GM12878 (cell line): ENCODE results near the gene C1QC. TPM values are rescaled to one million over a fixed set of nuclear protein-coding genes. Genes with fewer than 3 reads are reported as not detected.

Source experiments
- ATAC-seq: fragments of 200-7000 bp; cut with Tn5 transposase; 3 replicates; pipeline ENCODE4 v1.9.1; 2020; ENCODE audit warnings: mild to moderate bottlenecking, moderate library complexity
- BruUV-seq: library from RNA; stranded (reverse); fragments of 400-500 nt; replicated peaks from 2 replicates; lab custom pipeline; 2021; lab: Mats Ljungman, UMichigan
- CTCF ChIA-PET: fragments of 300-600 bp; sonication (Branson Sonifier 250); formaldehyde crosslinking; extraction: SDS; loops from one replicate; lab custom pipeline; 2021; ENCODE audit warnings: inconsistent platforms; lab: Yijun Ruan, JAX
- POLR2A ChIA-PET: fragments of 350-600 bp; formaldehyde crosslinking; extraction: SDS; loops from one replicate; lab custom pipeline; 2021; ENCODE audit warnings: inconsistent platforms; lab: Charles Lee
- RAD21 ChIA-PET: fragments of 300-600 bp; sonication (Branson Sonifier 250); formaldehyde crosslinking; loops from one replicate; lab custom pipeline; 2023; ENCODE audit warnings: antibody characterized with exemption; ENCODE audit not compliant: unreplicated experiment; lab: Charles Lee
- SMC1A ChIA-PET: fragments of 300-600 bp; sonication (Branson Sonifier 250); formaldehyde crosslinking; loops from one replicate; lab custom pipeline; 2023; ENCODE audit not compliant: unreplicated experiment, uncharacterized antibody; lab: Charles Lee
- DNase-seq: peaks from one replicate; pipeline ENCODE4 v3.0.0-alpha.2; 2011; ENCODE audit warnings: low read depth, low spot score
- FAIRE-seq: peaks from 3 replicates; lab custom pipeline; 2011; peaks lifted over from hg19 to GRCh38; lab: Jason Lieb, UNC
- H2AFZ ChIP-seq: 2 replicates; pipeline ENCODE4 v1.6.0; 2011; ENCODE audit warnings: low read depth, low read length, control low read depth; ENCODE audit not compliant: control insufficient read depth
- H3K27ac ChIP-seq: 2 replicates; pipeline ENCODE4 v1.5.1; 2011; ENCODE audit warnings: control low read depth; ENCODE audit not compliant: control insufficient read depth, insufficient read depth
- H3K27me3 ChIP-seq, 2 experiments: replicated peaks in 1 of 2; 2 replicates each; pipeline versions ENCODE4 v1.6.0 to v1.6.1; 2011; ENCODE audit warnings: low read length in 1 of 2; ENCODE audit not compliant: control insufficient read depth in 2 of 2, insufficient read depth in 2 of 2
- H3K36me3 ChIP-seq, 2 experiments: 2 replicates each; pipeline ENCODE4 v1.5.1; 2011; ENCODE audit warnings: low read length in 1 of 2; ENCODE audit not compliant: control insufficient read depth in 2 of 2, insufficient read depth in 2 of 2
- H3K4me1 ChIP-seq: 2 replicates; pipeline ENCODE4 v1.6.1; 2011; ENCODE audit warnings: mild to moderate bottlenecking, low read length, moderate library complexity, mixed read lengths; ENCODE audit not compliant: control insufficient read depth, insufficient read depth
- H3K4me2 ChIP-seq: 2 replicates; pipeline ENCODE4 v1.6.0; 2011; ENCODE audit warnings: control low read depth; ENCODE audit not compliant: control insufficient read depth, insufficient read depth
- H3K4me3 ChIP-seq: fragments of 200-600 bp; sonication (generic); 2 replicates; pipeline ENCODE4 v1.5.1; 2016
- H3K79me2 ChIP-seq: 2 replicates; pipeline ENCODE4 v1.6.0; 2011; ENCODE audit warnings: low read length; ENCODE audit not compliant: control insufficient read depth, insufficient read depth
- H3K9ac ChIP-seq: 2 replicates; pipeline ENCODE4 v1.8.0; 2011; ENCODE audit warnings: low read length, control low read depth, mixed read lengths; ENCODE audit not compliant: control insufficient read depth, insufficient read depth
- H3K9me3 ChIP-seq: replicated peaks from 3 replicates; pipeline ENCODE4 v1.5.1; 2011; ENCODE audit warnings: mild to moderate bottlenecking, low read length; ENCODE audit not compliant: control insufficient read depth, insufficient read depth
- H4K20me1 ChIP-seq: 2 replicates; pipeline ENCODE4 v1.6.0; 2011; ENCODE audit not compliant: control insufficient read depth, insufficient read depth
- ATF3 ChIP-seq: IDR thresholded peaks from 2 replicates; pipeline ENCODE4 v1.6.1; 2011; ENCODE audit warnings: low read depth, mild to moderate bottlenecking, low read length, moderate library complexity, borderline replicate concordance; ENCODE audit errors: extremely low read depth
- E2F4 ChIP-seq: IDR thresholded peaks from 2 replicates; pipeline ENCODE4 v1.6.1; 2012; ENCODE audit warnings: low read depth, low read length, improper control_type of control experiment
- GABPA ChIP-seq: IDR thresholded peaks from 2 replicates; pipeline ENCODE4 v1.6.1; 2014; ENCODE audit warnings: antibody characterized with exemption, low read depth, mild to moderate bottlenecking, inconsistent platforms
- NBN ChIP-seq: fragments of 450-650 bp; IDR thresholded peaks from 2 replicates; pipeline ENCODE4 v1.6.1; 2016
- NFYA ChIP-seq: IDR thresholded peaks from 2 replicates; pipeline ENCODE4 v1.6.1; 2011; ENCODE audit warnings: low read depth, mild to moderate bottlenecking, low read length, improper control_type of control experiment, borderline replicate concordance
- POU2F2 ChIP-seq: IDR thresholded peaks from 3 replicates; pipeline ENCODE4 v1.6.1; 2011; ENCODE audit warnings: low read depth, mild to moderate bottlenecking, low read length, borderline replicate concordance
- RB1 ChIP-seq: fragments of 450-650 bp; formaldehyde crosslinking; IDR thresholded peaks from 2 replicates; pipeline ENCODE4 v1.6.1; 2017; ENCODE audit warnings: mild to moderate bottlenecking, borderline replicate concordance
- SMAD1 ChIP-seq: fragments of 450-650 bp; IDR thresholded peaks from 2 replicates; pipeline ENCODE4 v1.6.1; 2018; ENCODE audit warnings: mild to moderate bottlenecking, low read depth; ENCODE audit not compliant: partially characterized antibody
- SMAD5 ChIP-seq: IDR thresholded peaks from 2 replicates; pipeline ENCODE4 v1.6.1; 2016; ENCODE audit warnings: antibody characterized with exemption, low read depth
- SMC3 ChIP-seq: IDR thresholded peaks from 2 replicates; pipeline ENCODE4 v1.6.1; 2011; ENCODE audit warnings: low read length, improper control_type of control experiment, borderline replicate concordance
- SUZ12 ChIP-seq: fragments of 200-600 bp; sonication (generic); IDR thresholded peaks from one replicate; pipeline ENCODE4 v1.6.1; 2018; ENCODE audit warnings: antibody characterized with exemption, mild to moderate bottlenecking; ENCODE audit not compliant: unreplicated experiment
- TBL1XR1 ChIP-seq: IDR thresholded peaks from 2 replicates; pipeline ENCODE4 v1.6.1; 2012; ENCODE audit warnings: low read depth, low read length, improper control_type of control experiment
- YBX1 ChIP-seq: fragments of 450-650 bp; IDR thresholded peaks from 2 replicates; pipeline ENCODE4 v1.6.1; 2016; ENCODE audit warnings: antibody characterized with exemption
- ZNF592 ChIP-seq: fragments of 450-650 bp; IDR thresholded peaks from 2 replicates; pipeline ENCODE4 v1.6.1; 2017; ENCODE audit warnings: mild to moderate bottlenecking, moderate library complexity
- WGBS: methylation state at CpG from one replicate; pipeline ENCODE4 v1.1.6; 2016; ENCODE audit warnings: low lambda C conversion rate; ENCODE audit not compliant: insufficient replicate concordance, insufficient coverage; ENCODE audit errors: missing lambda C conversion rate; 5-methylcytosine and 5-hydroxymethylcytosine counted together
- in situ Hi-C: fragments of 300-500 bp; cut with MboI; formaldehyde crosslinking; loops from 9 replicates; pipeline ENCODE4 v1.14.3; 2018; ENCODE audit warnings: mixed read lengths
- intact Hi-C: fragments of 100-400 bp; cut with micrococcal nuclease; formaldehyde crosslinking; loops from one replicate; pipeline ENCODE4 v1.14.2; 2022; ENCODE audit not compliant: unreplicated experiment
- polyA plus RNA-seq, 11 experiments: library from polyadenylated mRNA; depleted of rRNA in 4 of 11; unstranded in 6 of 11; stranded (reverse) in 5 of 11; fragments of >200 nt; fragmentation: Nextera tagmentation in 4 of 11; fragmentation: Illumina TruSeq in 1 of 11; extraction: Ambion mirVana in 4 of 11; extraction: Trizol in 1 of 11; gene quantifications; 1 replicate in 1 of 11; 2 replicates in 10 of 11; pipeline versions ENCODE4 v1.2.1 to v1.2.3, GENCODE V29; 2011 to 2016; ENCODE audit warnings: inconsistent platforms in 2 of 11, missing spikeins in 2 of 11, low read depth in 1 of 11
- total RNA-seq, 4 experiments: library from RNA; depleted of rRNA in 3 of 4; stranded (reverse); fragments of >200 nt in 3 of 4; fragmentation: Illumina TruSeq in 1 of 4; extraction: Trizol in 1 of 4; gene quantifications; 2 replicates each; pipeline versions ENCODE4 v1.2.1 to v1.2.3, GENCODE V29; 2013 to 2021
- TF ChIP-seq, protein P1 (sequence below), 3 experiments: IDR thresholded peaks in 2 of 3; conservative IDR thresholded peaks in 1 of 3; 2 replicates each; pipeline ENCODE4 v1.5.1; 2011; ENCODE audit warnings: low read depth in 3 of 3, low read length in 3 of 3, mild to moderate bottlenecking in 3 of 3, control low read depth in 2 of 3, moderate library complexity in 2 of 3, inconsistent platforms in 1 of 3, mixed read lengths in 1 of 3; ENCODE audit not compliant: control insufficient read depth in 2 of 3, insufficient read depth in 1 of 3; ENCODE audit errors: extremely low read depth in 1 of 3
- TF ChIP-seq, protein P2 (sequence below): IDR thresholded peaks from 2 replicates; pipeline ENCODE4 v1.6.1; 2012; ENCODE audit warnings: low read length, inconsistent platforms

Gene C1QC
- total and polyA plus RNA-seq, 10 of the 15 experiments (the other 5 are each of a cell fraction or from before 2014, with no cell fraction given), result 0.74 TPM; not detected in 9

- Histone ChIP-seq H3K4me1 (no peaks in the 10 kb centered on the region), H3K9ac (no peak overlapping the region), H2AFZ (no peak overlapping the region), H3K36me3 (no peaks in the 10 kb centered on the region), H3K4me3 (no peak overlapping the region), H3K79me2 (no peaks in the 10 kb centered on the region), H4K20me1 (no peaks in the 10 kb centered on the region; the same call in 1 of the 2 replicates), H3K9me3 (no peaks in the 10 kb centered on the region), H3K4me2 (no peak overlapping the region), H3K27ac (no peak overlapping the region), H3K27me3 (peaks cover 0 to 3% of the 10 kb centered on the region in 2 experiments; a peak in 3 of 4 replicates)
- CTCF ChIA-PET, result interaction anchor here (0.9 kb wide), 2 partner anchors 9 to 197 kb away, joined by 3 read pairs; no protein-coding TSS in a partner anchor
- no peak for ATAC-seq
- POLR2A ChIA-PET, result no interaction called here
- intact Hi-C loops, result no loop called here
- in situ Hi-C loops, result no loop called here
- WGBS, result 16% methylated on average over 7 of the region's 12 CpGs
- no TSS peak for BruUV-seq
- RAD21 ChIA-PET, result no interaction called here
- no peak for FAIRE-seq
- DNase-seq, result no peak
- SMC1A ChIA-PET, result no interaction called here
- no peak for TF ChIP-seq NBN
- TF ChIP-seq, protein P1, sequence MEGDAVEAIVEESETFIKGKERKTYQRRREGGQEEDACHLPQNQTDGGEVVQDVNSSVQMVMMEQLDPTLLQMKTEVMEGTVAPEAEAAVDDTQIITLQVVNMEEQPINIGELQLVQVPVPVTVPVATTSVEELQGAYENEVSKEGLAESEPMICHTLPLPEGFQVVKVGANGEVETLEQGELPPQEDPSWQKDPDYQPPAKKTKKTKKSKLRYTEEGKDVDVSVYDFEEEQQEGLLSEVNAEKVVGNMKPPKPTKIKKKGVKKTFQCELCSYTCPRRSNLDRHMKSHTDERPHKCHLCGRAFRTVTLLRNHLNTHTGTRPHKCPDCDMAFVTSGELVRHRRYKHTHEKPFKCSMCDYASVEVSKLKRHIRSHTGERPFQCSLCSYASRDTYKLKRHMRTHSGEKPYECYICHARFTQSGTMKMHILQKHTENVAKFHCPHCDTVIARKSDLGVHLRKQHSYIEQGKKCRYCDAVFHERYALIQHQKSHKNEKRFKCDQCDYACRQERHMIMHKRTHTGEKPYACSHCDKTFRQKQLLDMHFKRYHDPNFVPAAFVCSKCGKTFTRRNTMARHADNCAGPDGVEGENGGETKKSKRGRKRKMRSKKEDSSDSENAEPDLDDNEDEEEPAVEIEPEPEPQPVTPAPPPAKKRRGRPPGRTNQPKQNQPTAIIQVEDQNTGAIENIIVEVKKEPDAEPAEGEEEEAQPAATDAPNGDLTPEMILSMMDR (IDR thresholded peaks at IDR 0.05 in 2 of 3, conservative IDR thresholded peaks at IDR 0.05 in 1 of 3; ENCODE audit: control insufficient read depth in 2 of 3, extremely low read depth in 1 of 3, insufficient read depth in 1 of 3, low read depth in 3 of 3, low read length in 3 of 3), result no peak
- no peak for TF ChIP-seq YBX1
- no peak for TF ChIP-seq SUZ12
- no peak for TF ChIP-seq ATF3
- TF ChIP-seq POU2F2, result no peak
- no peak for TF ChIP-seq ZNF592
- TF ChIP-seq SMC3, result no peak
- TF ChIP-seq E2F4, result no peak
- no peak for TF ChIP-seq RB1
- no peak for TF ChIP-seq GABPA
- TF ChIP-seq SMAD5, result no peak
- TF ChIP-seq NFYA, result no peak
- TF ChIP-seq SMAD1, result no peak
- no peak for TF ChIP-seq TBL1XR1
- TF ChIP-seq, protein P2, sequence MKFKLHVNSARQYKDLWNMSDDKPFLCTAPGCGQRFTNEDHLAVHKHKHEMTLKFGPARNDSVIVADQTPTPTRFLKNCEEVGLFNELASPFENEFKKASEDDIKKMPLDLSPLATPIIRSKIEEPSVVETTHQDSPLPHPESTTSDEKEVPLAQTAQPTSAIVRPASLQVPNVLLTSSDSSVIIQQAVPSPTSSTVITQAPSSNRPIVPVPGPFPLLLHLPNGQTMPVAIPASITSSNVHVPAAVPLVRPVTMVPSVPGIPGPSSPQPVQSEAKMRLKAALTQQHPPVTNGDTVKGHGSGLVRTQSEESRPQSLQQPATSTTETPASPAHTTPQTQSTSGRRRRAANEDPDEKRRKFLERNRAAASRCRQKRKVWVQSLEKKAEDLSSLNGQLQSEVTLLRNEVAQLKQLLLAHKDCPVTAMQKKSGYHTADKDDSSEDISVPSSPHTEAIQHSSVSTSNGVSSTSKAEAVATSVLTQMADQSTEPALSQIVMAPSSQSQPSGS, result no peak
Observed at GRCh38 chr1:22613951-22614350, 29.5 kb upstream of the C1QC start.
